ENCODE results near the gene METTL22. TPM values are rescaled to one million over a fixed set of nuclear protein-coding genes. Genes with fewer than 3 reads are reported as not detected.

Gene METTL22
- total RNA-seq, 1 donor from 2014 or later: 49.6 TPM

- Mint-ChIP-seq H3K4me1 (no peaks in the 10 kb centered on the region), H3K9me3 (no peaks in the 10 kb centered on the region), H3K36me3 (ENCODE audit: low read depth) (no peaks in the 10 kb centered on the region), H3K27me3 (peaks cover 26% of the 10 kb centered on the region), H3K4me3 (no peak overlapping the region), H3K27ac (no peak overlapping the region)
- no peak for DNase-seq
- no peak for ATAC-seq (ENCODE audit: low read depth)
- TF ChIP-seq CTCF (IDR thresholded peaks at IDR 0.05): no peak
- intact Hi-C loops (cut with micrococcal nuclease): no loop called here
- ChIA-PET POLR2A (no interaction called here), CTCF (no interaction called here)
Observed at GRCh38 chr16:8576141-8577004, 45.1 kb upstream of the METTL22 start.

- Mint-ChIP-seq H3K36me3 (ENCODE audit: low read depth) (no peaks in the 10 kb centered on the region), H3K27me3 (peaks cover 26% of the 10 kb centered on the region), H3K9me3 (no peaks in the 10 kb centered on the region), H3K27ac (no peak overlapping the region), H3K4me1 (peaks cover 11% of the 10 kb centered on the region), H3K4me3 (no peak overlapping the region)
- ATAC-seq (ENCODE audit: low read depth): no peak
- TF ChIP-seq CTCF (IDR thresholded peaks at IDR 0.05): no peak
- no peak for DNase-seq
- intact Hi-C loops (cut with micrococcal nuclease): no loop called here
- ChIA-PET POLR2A (no interaction called here), CTCF (no interaction called here)
Observed at GRCh38 chr16:8577678-8578304, 43.7 kb upstream of the METTL22 start.

GRCh38 chr16:8579559-8579958 is 41.9 kb upstream of the METTL22 start:
- DNase-seq: no peak
- POLR2A ChIA-PET: no interaction called here
- H3K27me3 Mint-ChIP-seq: peaks cover 21% of the 10 kb centered on the region
- intact Hi-C loops (cut with micrococcal nuclease): no loop called here
- H3K9me3 Mint-ChIP-seq: no peaks in the 10 kb centered on the region
- H3K4me3 Mint-ChIP-seq: no peak overlapping the region
- H3K27ac Mint-ChIP-seq: no peak overlapping the region
- H3K36me3 Mint-ChIP-seq (ENCODE audit: low read depth): no peaks in the 10 kb centered on the region
- H3K4me1 Mint-ChIP-seq: peaks cover 12% of the 10 kb centered on the region
- no peak for TF ChIP-seq CTCF (IDR thresholded peaks at IDR 0.05)
- CTCF ChIA-PET: interaction anchor here (1.4 kb wide), 1 partner anchor 10 kb away, joined by 3 read pairs; no protein-coding TSS in a partner anchor
- no peak for ATAC-seq (ENCODE audit: low read depth)

GRCh38 chr16:8581831-8582580 is 39.5 kb upstream of the METTL22 start:
- no peaks in the 10 kb centered on the region for H3K36me3 Mint-ChIP-seq (ENCODE audit: low read depth)
- CTCF ChIA-PET: no interaction called here
- no peak overlapping the region for H3K27ac Mint-ChIP-seq
- intact Hi-C loops (cut with micrococcal nuclease): no loop called here
- DNase-seq: no peak
- ATAC-seq (ENCODE audit: low read depth): peak; percentile 25
- no peaks in the 10 kb centered on the region for H3K9me3 Mint-ChIP-seq
- no peak overlapping the region for H3K4me3 Mint-ChIP-seq
- H3K4me1 Mint-ChIP-seq: peaks cover 12% of the 10 kb centered on the region
- POLR2A ChIA-PET: no interaction called here
- H3K27me3 Mint-ChIP-seq: peaks cover 11% of the 10 kb centered on the region
- TF ChIP-seq CTCF (IDR thresholded peaks at IDR 0.05): no peak

- intact Hi-C loops (cut with micrococcal nuclease): no loop called here
- TF ChIP-seq CTCF (IDR thresholded peaks at IDR 0.05): no peak
- H3K4me3 Mint-ChIP-seq: no peak overlapping the region
- DNase-seq (no peak), ATAC-seq (ENCODE audit: low read depth) (no peak)
- no peaks in the 10 kb centered on the region for H3K9me3 Mint-ChIP-seq
- peaks cover 12% of the 10 kb centered on the region for H3K4me1 Mint-ChIP-seq
- CTCF ChIA-PET: interaction anchor here (0.8 kb wide), 1 partner anchor 10 kb away, joined by 3 read pairs; no protein-coding TSS in a partner anchor
- H3K27me3 Mint-ChIP-seq: peaks cover 13% of the 10 kb centered on the region
- POLR2A ChIA-PET: no interaction called here
- no peaks in the 10 kb centered on the region for H3K36me3 Mint-ChIP-seq (ENCODE audit: low read depth)
- H3K27ac Mint-ChIP-seq: no peak overlapping the region
Observed at GRCh38 chr16:8583199-8583598, 38.3 kb upstream of the METTL22 start.
